Measurements from ENCODE around the gene TRIM17. TPM values are rescaled to one million over a fixed set of nuclear protein-coding genes. Genes with fewer than 3 reads are reported as not detected.

The TRIM17 gene
- total RNA-seq, 2 experiments from 2014 or later: 1.5 to 1.6 TPM

GRCh38 chr1:228457396-228458176 is 40.9 kb upstream of the TRIM17 start:
- peak; percentile 92 for DNase-seq
- intact Hi-C loops (cut with micrococcal nuclease): loop anchor here (1.0 to 5.0 kb wide), 7 partner anchors 8 to 317 kb away; partner anchors contain the start of genes GUK1, RNF187 and TRIM17
- H3K9me3 Mint-ChIP-seq: no peaks in the 10 kb centered on the region
- peaks cover 38% of the 10 kb centered on the region for H3K4me1 Mint-ChIP-seq (ENCODE audit: low read depth)
- peaks cover 13% of the 10 kb centered on the region for H3K36me3 Mint-ChIP-seq
- peak overlapping the region; percentile 94 for H3K27ac Mint-ChIP-seq
- ChIA-PET CTCF (interaction anchor here (0.8 to 2.5 kb wide), 6 partner anchors 10 to 284 kb away, joined by 3 to 10 read pairs (median 6); partner anchors contain the start of gene RNF187), POLR2A (interaction anchor here (0.6 to 3.5 kb wide), 12 partner anchors 8 to 1050 kb away, joined by 3 to 33 read pairs (median 4); partner anchors contain the start of genes NUP133, RNF187 and TRIM11)
- H3K27me3 Mint-ChIP-seq: peaks cover 1% of the 10 kb centered on the region
- H3K4me3 Mint-ChIP-seq: peak overlapping the region; percentile 98

- intact Hi-C loops (cut with micrococcal nuclease): loop anchor here (1.0 to 5.0 kb wide), 3 partner anchors 8 to 180 kb away; no protein-coding TSS in a partner anchor
- no peak for DNase-seq
- Mint-ChIP-seq H3K4me1 (ENCODE audit: low read depth) (peaks cover 34% of the 10 kb centered on the region), H3K36me3 (peaks cover 13% of the 10 kb centered on the region), H3K27me3 (peaks cover 1% of the 10 kb centered on the region), H3K4me3 (peak overlapping the region; percentile 98), H3K9me3 (no peaks in the 10 kb centered on the region), H3K27ac (peak overlapping the region; percentile 94)
- ChIA-PET POLR2A (interaction anchor here (0.6 to 3.5 kb wide), 9 partner anchors 9 to 183 kb away, joined by 3 to 33 read pairs (median 4); partner anchors contain the start of genes RNF187 and TRIM11), CTCF (interaction anchor here (0.8 to 2.5 kb wide), 4 partner anchors 9 to 30 kb away, joined by 3 to 10 read pairs (median 6); partner anchors contain the start of gene RNF187)
These were observed 40.3 kb upstream of the TRIM17 start for GRCh38 chr1:228457017-228457395.

GRCh38 chr1:228456252-228457016 is 39.8 kb upstream of the TRIM17 start:
- H3K9me3 Mint-ChIP-seq: no peaks in the 10 kb centered on the region
- H3K36me3 Mint-ChIP-seq: peaks cover 13% of the 10 kb centered on the region
- peak overlapping the region; percentile 94 for H3K27ac Mint-ChIP-seq
- DNase-seq: no peak
- H3K27me3 Mint-ChIP-seq: peaks cover 1% of the 10 kb centered on the region
- POLR2A ChIA-PET: interaction anchor here (1.3 to 3.5 kb wide), 2 partner anchors 10 to 51 kb away, joined by 10 to 33 read pairs; partner anchors contain the start of gene TRIM11
- peaks cover 30% of the 10 kb centered on the region for H3K4me1 Mint-ChIP-seq (ENCODE audit: low read depth)
- intact Hi-C loops (cut with micrococcal nuclease): loop anchor here (1.0 to 5.0 kb wide), 3 partner anchors 9 to 179 kb away; no protein-coding TSS in a partner anchor
- CTCF ChIA-PET: interaction anchor here (0.6 to 1.1 kb wide), 3 partner anchors 15 to 46 kb away, joined by 3 read pairs; no protein-coding TSS in a partner anchor
- H3K4me3 Mint-ChIP-seq: peak overlapping the region; percentile 98

- CTCF ChIA-PET: interaction anchor here (0.6 to 1.1 kb wide), 3 partner anchors 16 to 45 kb away, joined by 3 read pairs; no protein-coding TSS in a partner anchor
- H3K9me3 Mint-ChIP-seq: no peaks in the 10 kb centered on the region
- peaks cover 24% of the 10 kb centered on the region for H3K4me1 Mint-ChIP-seq (ENCODE audit: low read depth)
- peaks cover 11% of the 10 kb centered on the region for H3K36me3 Mint-ChIP-seq
- intact Hi-C loops (cut with micrococcal nuclease): loop anchor here (5.0 kb wide), 1 partner anchor 178 kb away; no protein-coding TSS in a partner anchor
- no peak overlapping the region for H3K27ac Mint-ChIP-seq
- H3K27me3 Mint-ChIP-seq: peaks cover 1% of the 10 kb centered on the region
- POLR2A ChIA-PET: interaction anchor here (0.7 to 3.5 kb wide), 2 partner anchors 10 to 50 kb away, joined by 3 to 33 read pairs; partner anchors contain the start of gene TRIM11
- no peak for DNase-seq
- peak overlapping the region; percentile 45 for H3K4me3 Mint-ChIP-seq
These were observed 39.1 kb upstream of the TRIM17 start for GRCh38 chr1:228455715-228456114.

- DNase-seq: no peak
- Mint-ChIP-seq H3K27ac (no peak overlapping the region), H3K4me3 (no peak overlapping the region), H3K4me1 (ENCODE audit: low read depth) (peaks cover 20% of the 10 kb centered on the region), H3K27me3 (peaks cover 1% of the 10 kb centered on the region), H3K9me3 (no peaks in the 10 kb centered on the region), H3K36me3 (peaks cover 9% of the 10 kb centered on the region)
- CTCF ChIA-PET: no interaction called here
- intact Hi-C loops (cut with micrococcal nuclease): no loop called here
- POLR2A ChIA-PET: no interaction called here
These were observed 37.6 kb upstream of the TRIM17 start for GRCh38 chr1:228454238-228454637.

- Mint-ChIP-seq H3K4me3 (no peak overlapping the region), H3K36me3 (peaks cover 9% of the 10 kb centered on the region), H3K4me1 (ENCODE audit: low read depth) (peaks cover 19% of the 10 kb centered on the region), H3K9me3 (no peaks in the 10 kb centered on the region), H3K27me3 (peaks cover 1% of the 10 kb centered on the region), H3K27ac (no peak overlapping the region)
- intact Hi-C loops (cut with micrococcal nuclease): no loop called here
- ChIA-PET POLR2A (no interaction called here), CTCF (no interaction called here)
- DNase-seq: no peak
These were observed 37.0 kb upstream of the TRIM17 start for GRCh38 chr1:228453614-228454013.

GRCh38 chr1:228453022-228453560 is 36.4 kb upstream of the TRIM17 start:
- ChIA-PET CTCF (no interaction called here), POLR2A (no interaction called here)
- Mint-ChIP-seq H3K9me3 (no peaks in the 10 kb centered on the region), H3K4me1 (ENCODE audit: low read depth) (peaks cover 19% of the 10 kb centered on the region), H3K27me3 (no peaks in the 10 kb centered on the region), H3K4me3 (no peak overlapping the region), H3K36me3 (peaks cover 8% of the 10 kb centered on the region), H3K27ac (no peak overlapping the region)
- intact Hi-C loops (cut with micrococcal nuclease): no loop called here
- no peak for DNase-seq

- Mint-ChIP-seq H3K4me1 (ENCODE audit: low read depth) (peaks cover 19% of the 10 kb centered on the region), H3K27ac (no peak overlapping the region), H3K27me3 (no peaks in the 10 kb centered on the region), H3K4me3 (no peak overlapping the region), H3K9me3 (no peaks in the 10 kb centered on the region), H3K36me3 (peaks cover 6% of the 10 kb centered on the region)
- POLR2A ChIA-PET: no interaction called here
- CTCF ChIA-PET: no interaction called here
- DNase-seq: no peak
- intact Hi-C loops (cut with micrococcal nuclease): no loop called here
These were observed 35.7 kb upstream of the TRIM17 start for GRCh38 chr1:228452194-228453021.

GRCh38 chr1:228450200-228450599 is 33.5 kb upstream of the TRIM17 start:
- CTCF ChIA-PET: no interaction called here
- no peaks in the 10 kb centered on the region for H3K9me3 Mint-ChIP-seq
- POLR2A ChIA-PET: no interaction called here
- intact Hi-C loops (cut with micrococcal nuclease): no loop called here
- H3K27ac Mint-ChIP-seq: no peak overlapping the region
- H3K27me3 Mint-ChIP-seq: peaks cover 13% of the 10 kb centered on the region
- no peak overlapping the region for H3K4me3 Mint-ChIP-seq
- DNase-seq: no peak
- peaks cover 15% of the 10 kb centered on the region for H3K4me1 Mint-ChIP-seq (ENCODE audit: low read depth)
- H3K36me3 Mint-ChIP-seq: peaks cover 5% of the 10 kb centered on the region

GRCh38 chr1:228448372-228448771 is 31.7 kb upstream of the TRIM17 start:
- CTCF ChIA-PET: interaction anchor here (0.6 to 1.4 kb wide), 3 partner anchors 9 to 67 kb away, joined by 3 to 4 read pairs (median 3); a partner anchor contains a TSS
- H3K4me3 Mint-ChIP-seq: no peak overlapping the region

GRCh38 chr1:228446852-228447251 is 30.2 kb upstream of the TRIM17 start:
- Mint-ChIP-seq H3K4me3 (no peak overlapping the region), H3K27me3 (peaks cover 35% of the 10 kb centered on the region), H3K9me3 (no peaks in the 10 kb centered on the region), H3K36me3 (no peaks in the 10 kb centered on the region), H3K4me1 (ENCODE audit: low read depth) (peaks cover 9% of the 10 kb centered on the region), H3K27ac (no peak overlapping the region)
- DNase-seq: no peak
- CTCF ChIA-PET: no interaction called here
- intact Hi-C loops (cut with micrococcal nuclease): no loop called here
- POLR2A ChIA-PET: interaction anchor here (1.4 kb wide), 2 partner anchors 10 to 17 kb away, joined by 4 to 10 read pairs; a partner anchor contains a TSS

More at GRCh38 chr1:228448372-228448771, 31.7 kb upstream of the TRIM17 start:
- DNase-seq: no peak
- peaks cover 24% of the 10 kb centered on the region for H3K27me3 Mint-ChIP-seq
- POLR2A ChIA-PET: interaction anchor here (0.8 kb wide), 1 partner anchor 33 kb away, joined by 3 read pairs; no protein-coding TSS in a partner anchor
- H3K9me3 Mint-ChIP-seq: no peaks in the 10 kb centered on the region
- no peak overlapping the region for H3K27ac Mint-ChIP-seq
- H3K4me1 Mint-ChIP-seq (ENCODE audit: low read depth): peaks cover 13% of the 10 kb centered on the region
- intact Hi-C loops (cut with micrococcal nuclease): no loop called here
- H3K36me3 Mint-ChIP-seq: no peaks in the 10 kb centered on the region

Measured in activated CD4-positive, alpha-beta memory T cell treated with anti-CD3 and anti-CD28 coated beads for 36 hours (primary cell).